ENCODE data around the gene PCSK5.
"Not testable (repeated sequence)": the region's sequence is repeated elsewhere in the genome, so short reads cannot be mapped to it uniquely, and the experiment has no call there.

Gene PCSK5

DNA sequence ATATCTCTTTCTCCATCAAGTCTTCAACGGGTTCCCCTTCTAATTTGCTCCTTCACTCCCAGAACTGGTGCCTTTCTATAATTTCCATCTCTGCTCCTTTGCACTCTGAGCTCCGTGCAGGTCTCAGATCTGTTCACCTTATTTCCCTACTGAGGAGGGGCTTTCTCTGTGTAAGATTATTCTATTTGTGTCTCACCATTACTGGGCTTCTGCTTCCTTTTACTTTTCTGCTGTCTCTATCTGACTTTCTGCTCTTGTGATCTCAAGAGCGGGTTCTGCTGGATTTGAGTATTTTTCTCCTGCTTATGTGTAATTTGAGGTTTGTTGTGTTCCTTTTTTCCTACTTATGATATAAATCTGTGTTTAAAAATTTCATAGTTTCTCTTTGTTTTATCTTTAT lies 117.5 kb downstream of the PCSK5 start:
- no peak for DNase-seq

DNA sequence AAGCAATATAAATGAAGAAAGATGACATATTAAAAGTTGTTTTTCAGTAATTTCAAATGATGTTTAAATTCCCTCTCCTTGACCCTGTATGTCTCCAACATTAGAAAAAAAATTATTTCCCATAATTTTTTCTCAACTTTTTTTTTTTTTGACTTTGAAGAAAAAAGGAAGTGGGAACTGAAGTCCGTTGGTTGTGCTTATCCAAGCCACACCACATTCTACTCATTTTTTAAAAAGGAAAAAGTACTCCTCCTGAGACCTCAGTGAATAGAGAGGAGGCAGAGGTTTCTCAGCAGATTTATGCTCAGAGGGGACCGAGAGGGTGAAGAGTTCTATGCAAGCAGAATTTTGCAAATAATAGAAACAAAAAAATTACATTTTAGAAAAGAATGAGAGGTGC lies 123.3 kb downstream of the PCSK5 start:
- no peak for DNase-seq

DNA sequence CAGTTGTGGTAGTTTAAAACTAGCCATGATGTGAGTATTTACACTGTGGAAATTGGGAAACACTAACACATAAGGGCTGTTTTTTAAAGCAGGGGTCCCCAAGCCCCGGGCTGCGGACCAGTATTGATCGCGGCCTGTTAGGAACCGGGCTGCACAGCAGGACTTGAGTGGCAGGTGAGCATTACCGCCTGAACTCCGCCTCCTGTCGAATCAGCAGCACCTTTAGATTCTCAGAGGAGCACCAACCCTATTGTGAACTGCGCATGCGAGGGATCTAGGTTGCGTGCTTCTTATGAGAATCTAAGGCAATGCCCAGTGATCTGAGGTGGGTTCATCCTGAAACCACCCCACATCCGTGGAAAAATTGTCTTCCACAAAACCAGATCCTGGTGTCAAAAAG lies 127.8 kb downstream of the PCSK5 start:
- no peak for DNase-seq

DNA sequence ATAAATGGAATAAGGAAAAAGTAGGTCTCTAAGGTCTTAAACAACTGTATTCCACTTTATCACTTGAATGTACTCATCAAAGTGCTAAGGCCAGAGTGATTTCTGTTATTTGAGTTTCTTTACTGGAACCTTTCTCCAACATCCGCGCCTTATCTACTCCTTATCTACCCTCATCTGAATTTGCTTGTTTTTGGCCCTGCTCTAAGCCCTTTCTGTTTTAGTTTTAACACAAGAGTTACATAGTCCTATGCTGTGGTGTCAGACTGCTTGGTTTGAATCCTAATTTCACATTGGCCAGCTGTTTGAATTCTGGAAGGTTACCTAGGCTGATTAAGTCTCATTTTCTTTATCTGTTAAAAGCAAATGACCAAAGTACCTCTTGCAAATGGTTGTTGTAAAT lies 128.3 kb downstream of the PCSK5 start:
- no peak for DNase-seq

DNA sequence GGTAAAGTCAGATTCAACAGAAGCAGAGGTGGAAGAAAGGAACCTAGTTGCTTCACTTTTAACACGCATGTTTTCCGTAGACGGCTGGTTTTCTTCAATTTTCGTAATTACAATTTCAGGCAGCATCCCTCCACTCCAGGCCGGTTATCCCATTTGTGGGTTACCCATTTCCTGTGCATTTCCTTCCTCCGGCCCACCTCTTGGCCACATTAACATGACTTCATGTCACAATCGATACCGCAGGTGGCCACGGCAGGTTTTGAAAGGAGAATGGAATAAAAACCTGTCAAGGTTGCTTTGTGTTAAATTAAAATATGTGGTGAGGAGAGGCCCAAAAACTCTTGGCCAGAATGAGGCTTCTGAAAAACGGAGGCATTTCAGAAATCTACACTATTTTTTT lies 130.2 kb downstream of the PCSK5 start:
- DNase-seq: no peak

DNA sequence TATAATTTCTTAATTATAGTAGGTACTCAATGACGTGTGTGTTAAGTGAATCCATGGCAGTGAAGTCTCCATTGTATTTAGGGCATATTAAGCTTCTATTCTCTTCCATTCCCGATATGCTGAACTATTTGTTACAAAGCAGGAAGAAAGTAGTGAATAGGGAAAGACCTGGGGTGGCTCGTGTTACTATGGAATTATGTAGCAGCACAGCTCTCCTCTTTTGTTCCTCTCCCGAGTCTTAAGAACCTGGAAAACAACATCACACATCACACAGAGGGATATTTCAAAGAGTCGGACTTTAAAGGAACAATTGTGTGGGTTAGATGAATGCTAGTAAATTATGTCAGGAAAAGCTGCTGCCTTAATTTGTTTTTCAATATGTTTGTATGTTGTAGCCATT lies 131.8 kb downstream of the PCSK5 start:
- no peak for DNase-seq

DNA sequence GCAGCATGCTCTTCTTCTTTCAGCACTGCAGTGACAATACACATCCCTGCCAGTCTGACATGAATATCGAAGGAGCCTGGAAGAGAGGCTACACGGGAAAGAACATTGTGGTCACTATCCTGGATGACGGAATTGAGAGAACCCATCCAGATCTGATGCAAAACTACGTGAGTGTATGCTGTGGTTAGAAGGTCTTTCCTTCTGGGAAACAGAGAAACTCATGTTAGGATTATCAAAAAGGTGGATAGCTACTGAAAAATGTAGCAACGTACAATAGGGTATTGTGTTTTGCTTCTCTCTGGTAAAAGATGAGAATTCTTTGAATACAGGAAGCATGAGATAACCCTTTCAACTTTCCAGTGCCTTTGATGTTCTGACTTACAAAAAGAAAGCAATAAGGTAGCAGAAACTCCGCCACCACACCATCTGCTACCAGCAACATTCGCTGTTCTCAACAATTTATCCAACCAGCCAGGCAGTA lies 133.3 kb downstream of the PCSK5 start:
- no peak for DNase-seq

DNA sequence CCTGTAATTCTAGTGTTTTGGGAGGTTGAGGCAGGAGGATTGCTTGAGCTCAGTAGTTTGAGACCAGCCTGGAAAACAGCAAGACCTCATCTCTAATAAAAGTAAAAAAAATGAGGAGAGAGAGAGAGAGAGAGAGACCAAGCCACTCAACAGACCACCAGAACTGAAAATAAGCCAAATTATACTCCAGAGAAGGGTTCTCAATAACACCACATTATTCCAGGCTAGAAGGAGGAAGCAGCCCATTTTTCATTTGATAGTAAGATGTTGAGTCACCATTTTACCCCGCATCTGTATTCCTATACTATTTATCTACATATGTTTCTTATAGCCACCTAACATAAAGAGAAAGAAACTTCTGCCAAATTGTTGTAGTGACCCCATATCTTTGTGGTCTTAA lies 134.8 kb downstream of the PCSK5 start:
- DNase-seq: no peak

DNA sequence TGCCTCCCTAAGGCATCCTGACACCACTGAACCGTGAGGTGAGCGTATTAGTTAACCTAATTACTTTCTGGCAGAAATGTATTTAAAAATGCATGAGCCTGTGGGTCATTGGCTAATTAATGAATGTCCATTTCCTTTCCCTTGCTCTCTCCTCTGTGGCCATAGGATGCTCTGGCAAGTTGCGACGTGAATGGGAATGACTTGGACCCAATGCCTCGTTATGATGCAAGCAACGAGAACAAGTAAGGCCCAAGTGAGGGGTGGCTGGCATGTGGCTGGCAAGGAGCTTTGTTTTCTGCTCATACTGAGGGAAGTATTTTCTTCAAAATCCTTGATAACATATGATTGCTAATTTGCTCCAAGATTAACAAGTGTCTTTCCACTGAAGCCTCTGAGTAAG lies 136.3 kb downstream of the PCSK5 start:
- no peak for DNase-seq

DNA sequence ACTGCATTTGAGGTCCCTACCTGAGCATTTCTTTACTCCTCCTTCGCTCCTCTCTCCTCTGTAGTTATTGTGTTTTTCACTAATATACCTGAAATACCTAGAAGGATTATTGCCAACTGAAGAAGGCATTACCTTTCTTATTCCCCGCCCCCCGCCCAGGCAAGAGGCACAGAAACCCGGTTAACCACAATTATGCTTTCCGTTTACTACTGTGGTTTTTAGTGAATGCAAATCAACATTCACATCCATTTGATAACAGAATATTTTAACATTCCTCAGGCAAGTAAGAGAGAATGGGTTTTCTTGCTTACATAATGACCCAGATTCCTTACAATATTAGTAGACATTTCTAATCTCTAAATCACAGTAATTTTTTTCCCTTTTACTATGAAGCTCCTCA lies 136.9 kb downstream of the PCSK5 start:
- no peak for DNase-seq

DNA sequence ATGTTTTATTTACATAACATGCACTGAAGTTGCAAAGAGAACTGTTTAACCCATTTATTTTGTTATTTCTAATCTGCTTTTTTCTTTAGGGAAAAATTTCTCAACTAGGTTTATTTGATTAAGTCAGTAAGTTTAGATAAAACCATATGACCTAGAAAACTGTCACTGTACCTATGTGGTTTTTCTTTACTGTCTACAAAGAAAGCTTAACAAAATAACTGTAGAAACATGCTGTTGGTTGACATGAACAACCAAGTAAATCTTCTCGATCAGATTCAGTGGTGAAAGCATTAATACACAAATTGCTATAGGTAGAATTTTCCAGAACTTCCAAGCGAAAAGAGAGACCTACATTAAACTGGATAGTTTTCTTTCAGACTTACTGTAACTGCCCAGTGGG lies 137.4 kb downstream of the PCSK5 start:
- no peak for DNase-seq

DNA sequence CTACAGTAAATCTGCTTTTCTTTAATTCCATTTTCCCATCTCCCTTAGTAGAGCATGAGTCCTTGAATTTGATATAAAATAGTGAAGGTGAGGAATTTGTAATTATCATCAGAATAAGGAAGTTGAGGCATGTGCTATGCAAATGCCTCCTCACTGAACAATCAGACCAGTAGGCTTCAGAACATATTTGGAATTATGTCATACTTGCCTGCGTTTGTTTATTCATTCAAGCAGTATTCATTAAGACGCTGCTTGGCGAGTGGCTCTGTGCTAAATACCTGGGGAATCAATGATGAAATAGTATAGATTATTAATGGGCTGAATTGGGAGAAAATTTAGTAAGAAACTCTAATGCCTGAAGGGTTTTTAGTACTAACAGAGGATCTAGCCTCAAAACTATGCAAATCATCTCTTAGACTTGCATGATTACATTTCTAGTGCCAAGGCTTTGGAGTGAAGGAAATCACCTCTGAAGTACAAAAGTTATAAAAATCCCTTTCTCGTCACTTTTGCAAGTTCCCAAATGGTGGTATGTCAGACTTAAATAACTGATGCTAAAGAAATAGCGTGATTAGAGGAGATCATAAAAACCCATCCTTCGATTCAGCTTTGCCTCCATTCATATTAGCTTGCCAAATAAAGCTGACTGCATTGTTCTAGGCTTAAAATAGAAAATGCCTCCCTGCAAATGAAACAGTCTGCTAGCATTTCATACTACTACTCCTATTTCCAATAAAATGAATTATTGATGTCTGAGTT lies 141.7 kb downstream of the PCSK5 start:
- no peak for DNase-seq

DNA sequence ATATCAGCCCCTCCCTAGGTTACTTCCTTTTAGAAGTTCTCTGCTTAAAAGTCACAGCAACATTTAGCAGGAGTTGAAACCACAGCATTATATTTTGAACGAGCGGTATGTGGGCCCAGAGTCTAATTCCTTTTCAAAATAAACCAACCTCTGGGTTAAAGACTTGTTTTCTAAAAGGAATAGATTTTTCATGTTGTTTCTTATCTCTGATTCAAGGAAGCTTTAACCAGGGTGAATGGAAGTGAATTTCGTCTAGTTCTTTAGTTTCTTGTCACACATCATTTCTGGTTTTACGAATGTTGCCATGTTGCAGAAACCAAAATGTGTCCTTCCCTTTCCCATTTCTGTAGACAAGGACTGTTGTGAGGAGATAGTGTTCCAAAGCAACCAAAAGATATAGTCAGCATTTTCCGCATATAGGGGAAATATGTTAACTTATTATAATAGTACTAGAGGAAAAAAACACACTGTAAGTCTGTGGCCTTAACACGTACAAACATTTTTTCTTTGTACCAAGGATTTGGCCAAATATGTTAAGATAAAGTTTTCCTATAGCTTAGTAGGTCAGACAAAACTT lies 142.4 kb downstream of the PCSK5 start:
- no peak for DNase-seq

DNA sequence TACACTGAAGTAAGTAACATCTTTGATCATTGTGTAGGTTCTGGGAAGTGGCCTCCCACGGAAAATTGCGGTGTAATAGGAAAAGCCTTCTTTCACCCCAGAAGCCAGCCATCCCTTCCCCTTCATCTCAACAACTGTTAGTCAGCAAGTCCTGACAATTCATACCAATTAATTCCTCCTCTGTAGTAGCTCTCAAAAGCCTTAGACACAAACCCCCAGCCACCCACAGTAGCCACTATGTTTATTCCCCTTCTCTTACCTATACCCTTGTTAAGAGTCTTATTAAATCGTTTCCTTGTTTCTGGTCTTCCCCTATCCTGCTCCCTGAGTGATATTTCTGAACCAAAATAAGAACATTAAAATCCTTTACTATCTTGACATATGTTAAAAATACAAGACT lies 143.6 kb downstream of the PCSK5 start:
- DNase-seq: no peak

DNA sequence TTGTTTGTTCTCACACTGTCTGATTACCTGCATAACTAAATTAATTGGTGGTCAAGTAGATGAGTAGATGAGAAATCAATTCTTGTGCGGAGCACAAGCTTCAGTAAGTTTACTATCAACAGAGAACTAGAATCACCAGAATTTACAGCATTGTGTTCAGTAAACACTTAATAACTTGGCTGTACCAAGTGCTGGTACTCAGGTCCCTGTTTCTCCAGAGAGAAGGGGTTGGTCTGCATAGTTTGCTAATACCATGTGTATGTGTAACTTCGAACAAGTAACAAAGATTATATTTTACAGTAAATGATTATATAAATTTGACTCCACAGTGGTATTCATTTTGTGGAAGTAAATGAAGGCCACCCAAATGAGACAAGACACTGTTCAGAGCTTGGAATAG lies 146.3 kb downstream of the PCSK5 start:
- DNase-seq: no peak

DNA sequence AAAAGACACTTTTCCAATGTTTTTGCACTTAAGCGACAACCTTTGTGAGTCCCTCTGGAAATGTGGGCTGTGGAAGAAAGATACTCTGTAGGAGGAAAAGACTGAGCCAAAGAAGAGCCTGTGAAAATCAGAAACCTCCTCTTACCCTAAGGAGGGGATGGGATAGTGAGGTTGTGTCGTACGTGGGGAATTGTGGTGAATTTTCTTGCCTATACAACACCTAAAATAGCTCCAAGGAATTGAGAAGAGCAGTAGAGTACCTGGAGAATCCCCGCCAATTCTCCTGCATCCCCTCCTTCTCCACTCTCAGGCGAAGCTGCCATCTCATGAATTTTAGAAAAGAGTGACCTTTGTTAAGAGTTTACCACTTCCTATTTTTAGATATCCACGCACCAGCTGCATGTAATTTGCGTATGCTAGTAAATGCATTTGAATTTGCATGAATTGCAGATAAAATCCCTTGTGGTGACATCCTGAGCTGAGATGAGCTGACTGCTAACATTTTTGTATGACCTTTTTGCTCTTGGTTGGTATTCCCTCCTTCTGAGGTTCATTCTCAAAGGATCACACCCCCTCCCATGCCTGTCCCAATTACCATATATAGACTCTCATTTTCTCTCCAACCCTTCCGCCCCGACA lies 147.2 kb downstream of the PCSK5 start:
- DNase-seq: no peak

DNA sequence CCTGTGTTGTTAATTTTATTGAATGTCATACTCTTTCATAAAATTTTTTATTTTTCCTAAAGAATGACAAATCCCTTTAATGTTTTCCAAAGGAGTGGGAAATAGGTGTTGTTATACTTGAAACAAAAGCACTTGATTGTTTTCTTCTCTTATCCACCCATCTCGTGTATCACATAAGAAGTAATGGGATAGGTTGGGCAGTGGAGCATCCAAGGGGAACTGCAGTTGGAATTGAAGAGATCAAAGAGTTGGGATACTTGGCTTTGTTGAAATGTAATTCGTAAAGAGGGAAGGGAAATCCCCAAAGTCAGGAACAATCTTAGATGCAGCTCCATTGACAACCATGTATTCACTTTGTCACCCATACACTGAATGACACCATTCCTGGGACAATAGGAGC lies 148.0 kb downstream of the PCSK5 start:
- DNase-seq: no peak

DNA sequence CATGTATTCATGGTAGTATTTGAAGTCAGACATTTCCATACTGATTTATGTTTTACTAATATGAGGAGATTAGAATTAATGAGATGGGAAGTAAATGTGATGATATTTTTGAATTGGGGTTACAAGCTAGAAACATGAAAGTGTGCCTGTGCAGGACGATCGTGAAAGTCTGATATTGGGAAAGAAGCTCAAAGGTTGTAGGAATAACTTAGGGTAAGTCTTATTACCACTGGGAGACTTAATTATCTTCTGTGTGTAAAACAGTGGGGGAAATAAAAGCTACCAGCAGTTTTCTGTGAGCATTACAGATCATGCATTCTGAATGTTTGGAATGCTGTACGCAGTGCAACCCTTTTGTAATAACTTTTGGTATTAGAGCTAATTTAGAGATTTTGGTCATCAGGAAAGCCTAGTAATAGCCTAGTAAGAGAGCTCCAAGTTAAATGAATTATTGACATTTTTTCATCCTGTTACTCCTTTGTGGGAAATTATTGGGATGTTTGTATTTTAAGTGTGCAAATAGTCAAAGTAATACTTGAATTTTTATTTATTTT lies 153.9 kb downstream of the PCSK5 start:
- no peak for DNase-seq

DNA sequence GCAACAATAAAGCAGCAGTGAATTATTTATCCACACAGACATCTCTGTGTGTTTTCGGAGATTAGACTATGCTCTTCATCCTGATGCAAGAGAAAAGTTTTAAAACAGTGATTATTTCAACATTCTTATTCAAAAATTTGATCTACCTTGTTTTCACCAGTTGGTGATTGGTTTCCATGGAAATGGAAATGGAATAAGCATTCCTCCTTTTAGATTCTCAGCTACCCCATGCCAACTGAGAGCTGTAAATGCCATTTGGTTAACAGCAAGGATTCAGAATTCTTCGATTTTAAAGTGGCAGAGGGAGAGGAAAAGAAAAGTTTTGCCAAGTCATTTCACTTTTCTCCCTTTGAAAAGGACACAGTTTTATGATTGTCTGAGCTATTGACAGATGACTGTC lies 154.7 kb downstream of the PCSK5 start:
- DNase-seq: no peak

DNA sequence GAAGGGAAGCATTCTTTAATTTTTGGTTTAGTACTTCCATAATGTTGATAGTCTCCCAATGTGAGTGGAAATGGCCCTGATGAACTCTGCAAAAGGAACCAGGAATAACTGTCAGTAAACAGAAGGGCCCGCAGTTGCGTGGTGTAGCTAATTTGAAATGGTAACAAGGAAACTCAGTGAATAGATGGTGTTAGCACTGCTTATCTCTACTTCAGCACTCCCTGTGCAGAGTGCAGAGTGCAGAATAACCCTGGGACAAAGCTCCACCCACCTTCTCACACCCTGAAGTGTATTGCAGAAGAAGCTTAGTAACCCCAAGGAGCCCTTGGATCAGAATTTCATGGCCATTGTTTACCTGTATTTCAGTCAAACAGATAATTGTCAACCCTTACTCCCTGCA lies 158.9 kb downstream of the PCSK5 start:
- DNase-seq: no peak

DNA sequence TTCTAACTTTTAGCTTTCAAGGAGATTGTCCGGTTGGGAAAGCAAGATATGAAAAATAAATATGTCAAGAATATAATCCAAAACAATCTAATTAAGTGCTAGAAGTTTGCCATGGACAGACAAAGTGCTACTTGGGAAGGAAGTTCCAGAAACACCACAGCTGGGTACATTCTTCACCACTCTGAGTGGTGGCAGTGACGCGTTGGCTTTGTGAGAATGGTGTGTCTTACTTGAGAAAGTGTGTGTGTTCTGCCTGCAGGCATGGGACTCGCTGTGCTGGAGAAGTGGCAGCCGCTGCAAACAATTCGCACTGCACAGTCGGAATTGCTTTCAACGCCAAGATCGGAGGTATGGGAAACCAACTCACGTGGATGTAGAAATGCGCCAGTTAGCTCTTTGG lies 177.2 kb downstream of the PCSK5 start:
- peak in 1 of 14 donors; percentile 5 for DNase-seq

DNA sequence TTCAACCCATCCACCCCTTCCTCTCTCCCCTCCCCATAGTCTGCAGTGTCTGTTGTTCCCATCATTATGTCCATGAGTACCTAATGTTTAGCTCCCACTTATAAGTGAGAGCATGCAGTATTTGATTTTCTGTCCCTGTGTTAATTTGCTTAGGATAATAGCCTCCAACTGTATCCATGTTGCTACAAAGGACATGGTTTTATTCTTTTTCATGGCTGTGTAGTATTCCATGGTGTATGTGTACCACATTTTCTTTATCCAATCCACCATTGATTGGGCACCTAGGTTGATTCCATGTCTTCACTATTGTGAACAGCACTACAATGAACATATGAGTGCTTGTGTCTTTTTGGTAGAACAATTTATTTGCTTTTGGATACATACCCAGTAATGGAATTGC lies 187.1 kb downstream of the PCSK5 start:
- no peak for DNase-seq

DNA sequence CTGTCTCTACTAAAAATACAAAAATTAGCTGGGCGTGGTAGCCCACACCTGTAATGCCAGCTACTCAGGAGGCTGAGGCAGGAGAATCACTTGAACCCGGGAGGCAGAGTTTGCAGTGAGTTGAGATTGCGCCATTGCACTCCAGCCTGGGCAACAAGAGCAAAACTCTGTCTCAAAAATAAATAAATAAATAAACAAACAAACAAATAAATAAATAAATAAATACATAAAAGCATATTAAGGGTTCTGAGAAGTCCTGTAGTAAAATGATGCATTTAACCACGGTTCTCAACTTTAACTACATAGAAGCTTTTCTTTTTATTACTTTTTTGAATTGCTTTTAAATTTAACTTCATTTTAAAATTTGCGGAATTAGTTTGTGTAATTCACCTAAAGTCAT lies 190.8 kb downstream of the PCSK5 start:
- not testable (repeated sequence) for DNase-seq

DNA sequence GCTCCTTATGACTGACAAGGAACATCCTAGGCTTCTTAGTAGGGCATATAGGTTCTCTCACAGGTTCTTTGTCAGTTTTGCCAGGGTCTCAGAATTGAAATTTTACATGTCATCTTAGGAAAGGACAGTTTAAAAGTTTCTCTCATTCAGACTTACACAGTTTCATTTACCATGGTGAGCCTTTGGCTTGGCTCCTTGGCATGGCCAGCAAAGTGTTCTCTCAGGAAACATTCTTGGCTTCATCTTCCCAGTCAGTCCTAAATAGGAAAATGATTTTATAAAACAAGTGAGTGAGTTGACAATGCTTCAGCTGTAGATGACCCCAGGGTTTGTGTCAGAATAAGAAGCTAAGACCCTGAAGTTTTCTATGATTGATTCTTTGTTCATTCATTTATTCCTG lies 191.6 kb downstream of the PCSK5 start:
- no peak for DNase-seq
